ENCODE results near the gene KRT4. TPM values are rescaled to one million over a fixed set of nuclear protein-coding genes. Genes with fewer than 3 reads are reported as not detected.

KRT4 gene
- total and polyA plus RNA-seq, 2 donors from 2014 or later: 0.15 TPM; not detected in 1

- TF ChIP-seq CTCF (IDR thresholded peaks at IDR 0.05; ENCODE audit: borderline replicate concordance, extremely low read depth, insufficient read depth): no peak
- H3K9me3 ChIP-seq (ENCODE audit: control insufficient read depth in 2 of 3, insufficient read depth in 1 of 3, low read length in 3 of 3): no peaks in the 10 kb centered on the region
- H3K9ac ChIP-seq (ENCODE audit: low read length in 3 of 3): no peak overlapping the region
- intact Hi-C loops (cut with DNase I): no loop called here
- H3K4me1 ChIP-seq (ENCODE audit: control insufficient read depth in 2 of 3, insufficient read depth in 2 of 3, low read depth in 1 of 3, low read length in 3 of 3): no peaks in the 10 kb centered on the region
- H3K36me3 ChIP-seq (ENCODE audit: control insufficient read depth in 2 of 3, insufficient read depth in 3 of 3, low read length in 3 of 3): no peaks in the 10 kb centered on the region
- no peak overlapping the region for H3K4me3 ChIP-seq (ENCODE audit: low read length in 3 of 3)
- no peaks in the 10 kb centered on the region for H3K27me3 ChIP-seq (ENCODE audit: control insufficient read depth, insufficient read depth, low read length)
- FAIRE-seq: no peak
- no peak for DNase-seq
- no peak overlapping the region for H3K27ac ChIP-seq (ENCODE audit: low read depth in 2 of 2, low read length in 2 of 2)
These were observed 605 bp downstream of the KRT4 start for GRCh38 chr12:52813203-52813819.

GRCh38 chr12:52812749-52813148, 1.2 kb downstream of the KRT4 start:
- Histone ChIP-seq H3K4me3 (ENCODE audit: low read length in 3 of 3) (no peak overlapping the region), H3K9me3 (ENCODE audit: control insufficient read depth in 2 of 3, insufficient read depth in 1 of 3, low read length in 3 of 3) (no peaks in the 10 kb centered on the region), H3K27ac (ENCODE audit: low read depth in 2 of 2, low read length in 2 of 2) (no peak overlapping the region), H3K9ac (ENCODE audit: low read length in 3 of 3) (no peak overlapping the region), H3K27me3 (ENCODE audit: control insufficient read depth, insufficient read depth, low read length) (no peaks in the 10 kb centered on the region), H3K36me3 (ENCODE audit: control insufficient read depth in 2 of 3, insufficient read depth in 3 of 3, low read length in 3 of 3) (no peaks in the 10 kb centered on the region), H3K4me1 (ENCODE audit: control insufficient read depth in 2 of 3, insufficient read depth in 2 of 3, low read depth in 1 of 3, low read length in 3 of 3) (no peaks in the 10 kb centered on the region)
- FAIRE-seq: no peak
- intact Hi-C loops (cut with DNase I): no loop called here
- no peak for TF ChIP-seq CTCF (IDR thresholded peaks at IDR 0.05; ENCODE audit: borderline replicate concordance, extremely low read depth, insufficient read depth)
- DNase-seq: peak in 3 of 5 donors; percentile 19 to 54 (median 39)

- Histone ChIP-seq H3K27me3 (ENCODE audit: control insufficient read depth, insufficient read depth, low read length) (no peaks in the 10 kb centered on the region), H3K27ac (ENCODE audit: low read depth in 2 of 2, low read length in 2 of 2) (no peak overlapping the region), H3K4me1 (ENCODE audit: control insufficient read depth in 2 of 3, insufficient read depth in 2 of 3, low read depth in 1 of 3, low read length in 3 of 3) (no peaks in the 10 kb centered on the region), H3K9me3 (ENCODE audit: control insufficient read depth in 2 of 3, insufficient read depth in 1 of 3, low read length in 3 of 3) (no peaks in the 10 kb centered on the region), H3K9ac (ENCODE audit: low read length in 3 of 3) (no peak overlapping the region), H3K36me3 (ENCODE audit: control insufficient read depth in 2 of 3, insufficient read depth in 3 of 3, low read length in 3 of 3) (no peaks in the 10 kb centered on the region), H3K4me3 (ENCODE audit: low read length in 3 of 3) (no peak overlapping the region)
- no peak for TF ChIP-seq CTCF (IDR thresholded peaks at IDR 0.05; ENCODE audit: borderline replicate concordance, extremely low read depth, insufficient read depth)
- FAIRE-seq: no peak
- no peak for DNase-seq
- intact Hi-C loops (cut with DNase I): no loop called here
These were observed 1.9 kb downstream of the KRT4 start for GRCh38 chr12:52812073-52812400.
